ENCODE results near the gene ATP2A1. TPM values are rescaled to one million over a fixed set of nuclear protein-coding genes. Genes with fewer than 3 reads are reported as not detected.

Gene ATP2A1
- polyA plus RNA-seq (2013, experiment 1 of 2), result 2.7 TPM
- polyA plus RNA-seq (2013, experiment 2 of 2), result 2.0 TPM

DNA sequence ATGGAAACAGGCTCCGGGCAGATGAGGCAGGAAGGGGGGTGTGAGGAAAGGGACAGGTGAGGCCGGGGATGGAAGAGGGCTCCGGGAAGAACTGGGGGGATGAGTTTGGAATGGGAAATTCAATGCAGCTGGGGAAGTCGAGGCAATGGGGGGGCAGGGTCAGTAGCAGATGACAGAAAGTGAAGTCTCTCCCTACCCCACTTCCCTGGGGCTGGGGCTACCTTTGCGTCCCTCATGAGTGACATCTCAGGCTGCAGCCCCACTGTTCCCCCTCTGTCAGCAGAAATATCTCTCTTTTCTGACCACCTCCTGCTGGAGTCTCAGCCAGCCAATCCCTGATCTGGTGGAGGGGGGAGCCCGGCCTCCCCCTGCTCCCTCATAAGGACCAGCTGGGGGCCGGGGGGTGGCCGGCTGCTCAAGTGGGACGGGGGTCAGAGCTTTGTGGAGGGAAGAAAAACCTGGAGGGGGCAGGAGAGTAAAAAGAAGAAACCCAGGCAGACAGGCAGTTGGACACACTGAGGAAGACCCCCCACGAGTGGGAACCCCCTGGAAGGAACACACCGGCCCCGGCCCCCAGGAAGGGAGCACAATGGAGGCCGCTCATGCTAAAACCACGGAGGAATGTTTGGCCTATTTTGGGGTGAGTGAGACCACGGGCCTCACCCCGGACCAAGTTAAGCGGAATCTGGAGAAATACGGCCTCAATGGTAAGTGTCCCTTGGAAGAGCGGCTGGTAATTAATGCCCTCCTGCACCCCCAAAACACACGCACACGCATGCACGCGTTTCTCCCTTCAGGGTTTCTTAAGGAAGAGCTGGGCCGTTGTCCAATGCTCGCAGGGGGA lies at the start of gene ATP2A1:
Gene ATP2A1 (plus strand): TSS at position 406 of the 844 bp plus-strand sequence. CDS start 184 bp downstream, at position 590.
- Histone ChIP-seq H3K27ac (ENCODE audit: low read depth, low read length, severe bottlenecking) (no peak within 1 kb of the TSS), H3K36me3 (ENCODE audit: control insufficient read depth, insufficient read depth, low read length) (peaks cover 15% of the 10 kb centered on the region), H3K4me3 (ENCODE audit: extremely low read depth, insufficient read depth, low read length, poor library complexity, severe bottlenecking) (peak within 1 kb of the TSS; percentile 62), H3K4me1 (ENCODE audit: control insufficient read depth, insufficient read depth, low read length, poor library complexity, severe bottlenecking) (peaks cover 19% of the 10 kb centered on the region), H3K9me3 (ENCODE audit: control insufficient read depth, low read length) (no peaks in the 10 kb centered on the region)
- 83 to 84% methylated on average over 18 to 21 of the region's 25 CpGs for WGBS, 2 experiments (ENCODE audit: insufficient coverage in 2 of 2)

DNA sequence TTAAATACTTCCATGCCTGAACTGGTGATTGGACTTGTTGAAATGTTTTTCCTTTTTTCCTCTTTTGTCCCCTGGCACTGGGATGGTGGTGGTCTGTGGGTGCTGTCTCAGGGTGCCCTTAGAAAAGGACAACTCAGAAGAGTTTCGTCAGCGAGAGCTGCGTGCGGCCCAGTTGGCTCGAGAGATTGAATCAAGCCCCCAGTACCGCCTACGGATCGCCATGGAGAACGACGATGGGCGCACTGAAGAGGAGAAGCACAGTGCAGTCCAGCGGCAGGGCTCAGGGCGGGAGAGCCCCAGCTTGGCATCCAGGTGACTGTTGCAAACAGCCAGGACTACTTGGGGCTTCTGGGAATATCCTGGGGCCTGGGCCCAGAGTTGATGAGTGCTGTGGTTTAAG lies 48.5 kb upstream of the ATP2A1 start:
- no peak overlapping the region for H3K4me3 ChIP-seq (ENCODE audit: extremely low read depth, insufficient read depth, low read length, poor library complexity, severe bottlenecking)
- peaks cover 12% of the 10 kb centered on the region for H3K4me1 ChIP-seq (ENCODE audit: control insufficient read depth, insufficient read depth, low read length, poor library complexity, severe bottlenecking)
- WGBS, 2 experiments (ENCODE audit: insufficient coverage in 2 of 2), result 98 to 99% methylated on average over 12 to 13 of the region's 13 CpGs
- no peaks in the 10 kb centered on the region for H3K9me3 ChIP-seq (ENCODE audit: control insufficient read depth, low read length)
- H3K27ac ChIP-seq (ENCODE audit: low read depth, low read length, severe bottlenecking), result no peak overlapping the region
- H3K36me3 ChIP-seq (ENCODE audit: control insufficient read depth, insufficient read depth, low read length), result peaks cover 100% of the 10 kb centered on the region

DNA sequence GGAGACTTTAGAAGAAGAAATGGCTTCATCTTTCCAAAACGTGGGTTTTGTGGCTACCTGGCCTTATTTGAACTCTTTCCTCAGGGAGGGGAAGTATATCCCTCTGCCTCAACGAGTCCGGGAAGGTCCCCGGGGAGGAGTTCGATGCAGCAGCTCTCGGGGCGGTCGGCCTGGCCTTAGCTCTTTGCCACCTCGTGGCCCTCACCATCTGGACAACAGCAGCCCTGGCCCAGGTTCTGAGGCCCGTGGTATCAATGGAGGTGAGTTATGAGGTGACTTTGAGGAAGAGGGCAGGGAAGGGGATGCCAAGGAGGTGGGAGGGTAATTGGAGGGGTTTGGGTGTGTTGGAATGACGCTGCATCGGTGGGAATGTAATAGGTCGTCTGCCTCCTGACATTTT lies 47.8 kb upstream of the ATP2A1 start:
- peaks cover 4% of the 10 kb centered on the region for H3K4me1 ChIP-seq (ENCODE audit: control insufficient read depth, insufficient read depth, low read length, poor library complexity, severe bottlenecking)
- H3K9me3 ChIP-seq (ENCODE audit: control insufficient read depth, low read length), result no peaks in the 10 kb centered on the region
- peaks cover 100% of the 10 kb centered on the region for H3K36me3 ChIP-seq (ENCODE audit: control insufficient read depth, insufficient read depth, low read length)
- H3K27ac ChIP-seq (ENCODE audit: low read depth, low read length, severe bottlenecking), result no peak overlapping the region
- no peak overlapping the region for H3K4me3 ChIP-seq (ENCODE audit: extremely low read depth, insufficient read depth, low read length, poor library complexity, severe bottlenecking)
- 93 to 100% methylated on average over 5 to 9 of the region's 13 CpGs for WGBS, 2 experiments (ENCODE audit: insufficient coverage in 2 of 2)

DNA sequence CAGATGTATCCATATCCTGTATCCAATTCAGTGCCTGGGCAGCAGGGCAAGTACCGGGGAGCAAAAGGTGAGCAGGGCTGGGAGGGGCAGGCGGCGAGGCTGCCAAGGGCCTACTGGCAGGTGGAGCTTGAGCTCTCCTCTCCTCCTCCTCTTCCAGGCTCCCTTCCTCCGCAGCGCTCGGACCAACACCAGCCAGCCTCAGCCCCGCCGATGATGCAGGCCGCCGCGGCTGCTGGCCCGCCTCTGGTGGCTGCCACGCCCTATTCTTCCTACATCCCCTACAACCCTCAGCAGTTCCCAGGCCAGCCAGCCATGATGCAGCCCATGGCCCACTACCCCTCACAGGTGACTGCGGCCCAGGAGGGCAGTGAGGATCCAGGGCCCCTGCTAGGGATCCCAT lies 43.9 kb upstream of the ATP2A1 start:
- H3K4me3 ChIP-seq (ENCODE audit: extremely low read depth, insufficient read depth, low read length, poor library complexity, severe bottlenecking), result no peak overlapping the region
- H3K27ac ChIP-seq (ENCODE audit: low read depth, low read length, severe bottlenecking), result no peak overlapping the region
- peaks cover 97% of the 10 kb centered on the region for H3K36me3 ChIP-seq (ENCODE audit: control insufficient read depth, insufficient read depth, low read length)
- no peaks in the 10 kb centered on the region for H3K9me3 ChIP-seq (ENCODE audit: control insufficient read depth, low read length)
- H3K4me1 ChIP-seq (ENCODE audit: control insufficient read depth, insufficient read depth, low read length, poor library complexity, severe bottlenecking), result no peaks in the 10 kb centered on the region
- WGBS, 2 experiments (ENCODE audit: insufficient coverage in 2 of 2), result 88 to 96% methylated on average over 5 to 10 of the region's 14 CpGs

DNA sequence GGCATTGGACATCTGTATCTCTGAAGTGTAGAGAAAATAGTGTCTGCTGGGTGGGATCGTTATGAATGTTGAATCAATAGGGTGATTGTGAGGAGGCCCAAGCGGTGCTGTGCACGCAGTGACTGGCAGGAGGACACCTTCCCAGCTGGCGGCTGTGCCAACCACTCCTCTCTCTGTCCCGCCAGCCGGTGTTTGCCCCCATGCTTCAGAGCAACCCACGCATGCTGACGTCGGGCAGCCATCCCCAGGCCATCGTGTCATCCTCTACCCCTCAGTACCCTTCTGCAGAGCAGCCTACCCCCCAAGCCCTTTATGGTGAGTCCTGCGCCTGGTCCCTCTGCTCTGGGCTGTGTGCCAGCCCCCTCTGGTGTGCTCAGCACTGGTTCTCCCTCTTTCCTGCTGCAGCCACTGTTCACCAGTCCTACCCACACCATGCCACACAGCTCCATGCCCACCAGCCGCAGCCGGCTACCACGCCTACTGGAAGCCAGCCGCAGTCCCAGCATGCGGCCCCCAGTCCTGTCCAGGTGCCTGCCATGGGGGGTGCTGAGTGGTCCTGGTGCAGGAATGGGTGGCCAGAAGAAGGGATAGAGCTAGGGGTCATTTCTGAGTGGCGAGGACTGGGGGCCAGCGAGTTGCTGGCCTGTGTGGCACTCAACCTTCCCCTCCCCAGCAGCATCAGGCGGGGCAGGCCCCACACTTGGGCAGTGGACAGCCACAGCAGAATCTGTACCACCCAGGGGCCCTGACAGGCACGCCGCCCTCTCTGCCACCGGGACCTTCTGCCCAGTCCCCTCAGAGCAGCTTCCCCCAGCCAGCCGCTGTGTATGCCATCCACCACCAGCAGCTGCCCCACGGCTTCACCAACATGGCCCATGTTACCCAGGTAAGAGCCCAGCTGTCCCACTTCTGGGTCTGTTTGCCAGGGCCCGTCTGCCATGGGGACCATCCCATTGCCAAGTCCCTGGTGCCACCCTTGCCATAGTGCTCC lies 43.1 kb upstream of the ATP2A1 start:
- no peak overlapping the region for H3K27ac ChIP-seq (ENCODE audit: low read depth, low read length, severe bottlenecking)
- peaks cover 92% of the 10 kb centered on the region for H3K36me3 ChIP-seq (ENCODE audit: control insufficient read depth, insufficient read depth, low read length)
- H3K4me1 ChIP-seq (ENCODE audit: control insufficient read depth, insufficient read depth, low read length, poor library complexity, severe bottlenecking), result no peaks in the 10 kb centered on the region
- 95% methylated on average over 17 to 20 of the region's 25 CpGs for WGBS, 2 experiments (ENCODE audit: insufficient coverage in 2 of 2)
- no peak overlapping the region for H3K4me3 ChIP-seq (ENCODE audit: extremely low read depth, insufficient read depth, low read length, poor library complexity, severe bottlenecking)
- H3K9me3 ChIP-seq (ENCODE audit: control insufficient read depth, low read length), result no peaks in the 10 kb centered on the region

DNA sequence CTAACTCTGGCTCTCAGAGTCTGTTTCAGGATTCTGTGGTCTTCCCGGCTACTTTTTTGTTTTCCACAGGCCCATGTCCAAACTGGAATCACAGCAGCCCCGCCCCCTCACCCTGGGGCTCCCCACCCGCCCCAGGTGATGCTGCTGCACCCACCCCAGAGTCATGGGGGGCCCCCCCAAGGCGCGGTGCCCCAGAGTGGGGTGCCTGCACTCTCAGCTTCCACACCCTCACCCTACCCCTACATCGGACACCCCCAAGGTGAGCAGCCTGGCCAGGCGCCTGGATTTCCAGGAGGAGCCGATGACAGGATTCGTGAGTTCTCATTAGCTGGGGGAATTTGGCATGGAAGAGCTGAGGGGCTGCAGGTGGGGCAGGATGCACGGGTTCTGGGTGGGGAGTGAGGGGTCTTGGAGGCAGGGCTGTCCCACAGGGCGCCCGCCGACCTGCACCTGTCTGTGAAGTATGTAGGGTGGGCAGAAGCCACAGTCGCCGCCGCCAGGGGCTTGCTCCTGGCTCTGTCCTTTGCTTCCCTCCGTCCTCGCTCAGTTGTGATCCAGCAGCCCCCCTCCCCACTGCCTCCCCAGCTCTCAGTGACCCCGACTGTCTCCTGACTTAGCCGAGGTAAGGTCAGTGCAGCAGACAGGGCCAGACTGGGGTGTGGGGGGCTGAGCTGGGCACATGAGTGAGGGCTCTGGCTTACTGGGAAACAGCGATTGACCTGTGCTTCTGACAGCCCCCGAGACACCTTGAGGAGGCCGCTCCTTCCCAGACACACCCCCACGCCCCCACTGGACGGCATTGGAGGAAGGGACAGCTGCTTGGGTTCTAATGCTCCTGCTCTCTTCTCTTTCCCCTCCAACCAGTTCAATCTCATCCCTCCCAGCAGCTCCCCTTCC lies 42.2 kb upstream of the ATP2A1 start:
- H3K4me3 ChIP-seq (ENCODE audit: extremely low read depth, insufficient read depth, low read length, poor library complexity, severe bottlenecking), result no peak overlapping the region
- H3K36me3 ChIP-seq (ENCODE audit: control insufficient read depth, insufficient read depth, low read length), result peaks cover 84% of the 10 kb centered on the region
- H3K4me1 ChIP-seq (ENCODE audit: control insufficient read depth, insufficient read depth, low read length, poor library complexity, severe bottlenecking), result no peaks in the 10 kb centered on the region
- no peaks in the 10 kb centered on the region for H3K9me3 ChIP-seq (ENCODE audit: control insufficient read depth, low read length)
- H3K27ac ChIP-seq (ENCODE audit: low read depth, low read length, severe bottlenecking), result no peak overlapping the region
- WGBS, 2 experiments (ENCODE audit: insufficient coverage in 2 of 2), result 96% methylated on average over 10 to 13 of the region's 25 CpGs

DNA sequence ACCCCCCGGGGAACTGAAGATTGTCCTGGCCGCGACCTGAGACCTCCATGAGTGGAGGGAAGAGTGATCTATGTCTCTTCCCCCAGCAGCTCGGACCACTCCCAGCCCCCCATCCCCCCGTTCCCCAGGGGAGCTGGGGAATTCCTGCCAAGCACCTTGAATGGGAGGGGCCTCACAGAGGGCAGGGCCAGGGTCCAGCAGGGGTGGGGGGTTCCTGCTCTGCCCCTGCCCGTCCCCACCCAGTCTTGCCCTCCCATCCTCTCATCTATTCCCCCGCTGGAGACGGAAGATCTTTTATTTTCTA lies 41.6 kb upstream of the ATP2A1 start:
- H3K4me1 ChIP-seq (ENCODE audit: control insufficient read depth, insufficient read depth, low read length, poor library complexity, severe bottlenecking), result no peaks in the 10 kb centered on the region
- no peak overlapping the region for H3K27ac ChIP-seq (ENCODE audit: low read depth, low read length, severe bottlenecking)
- peaks cover 78% of the 10 kb centered on the region for H3K36me3 ChIP-seq (ENCODE audit: control insufficient read depth, insufficient read depth, low read length)
- 100% methylated on average over 2 of the region's 8 CpGs; no CpG with 5 or more reads in 1 of the 2 experiments for WGBS, 2 experiments (ENCODE audit: insufficient coverage in 2 of 2)
- no peaks in the 10 kb centered on the region for H3K9me3 ChIP-seq (ENCODE audit: control insufficient read depth, low read length)
- no peak overlapping the region for H3K4me3 ChIP-seq (ENCODE audit: extremely low read depth, insufficient read depth, low read length, poor library complexity, severe bottlenecking)

DNA sequence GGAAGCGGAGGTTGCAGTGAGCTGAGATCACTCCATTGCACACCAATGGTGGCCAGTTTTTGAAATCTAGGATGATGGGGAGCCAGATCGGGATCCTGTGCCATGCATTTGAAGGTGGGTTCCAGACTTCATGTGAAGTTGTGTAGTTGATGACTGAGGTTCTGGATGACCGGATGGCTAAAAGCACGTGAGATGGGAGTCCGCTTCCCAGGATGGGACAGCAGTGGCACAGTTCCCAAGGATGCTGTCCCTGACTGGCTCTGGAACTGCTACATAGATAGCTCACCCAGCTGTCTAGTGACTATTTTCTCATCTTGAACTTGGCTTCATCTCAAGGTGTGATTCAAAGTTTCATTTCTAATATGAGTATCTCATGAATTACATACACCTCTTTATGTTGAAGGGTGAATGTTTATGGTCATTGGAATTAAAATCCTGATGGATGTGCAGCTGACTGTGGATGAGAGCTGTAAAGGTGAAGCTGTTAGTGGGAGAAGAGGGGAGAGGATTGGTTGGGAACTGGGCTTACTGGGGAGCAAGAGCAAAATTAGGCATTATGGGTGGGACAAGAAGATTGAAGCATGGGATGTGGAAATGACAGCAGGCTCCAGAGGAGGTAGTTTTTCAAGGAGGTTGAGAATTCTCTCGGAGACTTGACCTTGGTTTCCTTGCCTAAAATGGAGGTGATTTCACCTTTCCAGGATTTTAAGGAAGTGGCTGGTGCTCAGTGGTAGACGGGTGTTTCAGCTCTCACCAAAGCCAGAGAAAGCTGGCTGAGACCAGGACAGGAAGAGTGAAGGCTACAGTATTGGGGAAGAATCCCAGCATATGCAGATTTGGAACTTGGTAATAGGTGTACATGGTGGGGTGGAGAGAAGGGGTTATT lies 40.4 kb upstream of the ATP2A1 start:
- H3K4me3 ChIP-seq (ENCODE audit: extremely low read depth, insufficient read depth, low read length, poor library complexity, severe bottlenecking), result no peak overlapping the region
- peaks cover 77% of the 10 kb centered on the region for H3K36me3 ChIP-seq (ENCODE audit: control insufficient read depth, insufficient read depth, low read length)
- no peak overlapping the region for H3K27ac ChIP-seq (ENCODE audit: low read depth, low read length, severe bottlenecking)
- no peaks in the 10 kb centered on the region for H3K9me3 ChIP-seq (ENCODE audit: control insufficient read depth, low read length)
- WGBS, 2 experiments (ENCODE audit: insufficient coverage in 2 of 2), result 98 to 99% methylated on average over 6 to 7 of the region's 7 CpGs
- no peaks in the 10 kb centered on the region for H3K4me1 ChIP-seq (ENCODE audit: control insufficient read depth, insufficient read depth, low read length, poor library complexity, severe bottlenecking)

DNA sequence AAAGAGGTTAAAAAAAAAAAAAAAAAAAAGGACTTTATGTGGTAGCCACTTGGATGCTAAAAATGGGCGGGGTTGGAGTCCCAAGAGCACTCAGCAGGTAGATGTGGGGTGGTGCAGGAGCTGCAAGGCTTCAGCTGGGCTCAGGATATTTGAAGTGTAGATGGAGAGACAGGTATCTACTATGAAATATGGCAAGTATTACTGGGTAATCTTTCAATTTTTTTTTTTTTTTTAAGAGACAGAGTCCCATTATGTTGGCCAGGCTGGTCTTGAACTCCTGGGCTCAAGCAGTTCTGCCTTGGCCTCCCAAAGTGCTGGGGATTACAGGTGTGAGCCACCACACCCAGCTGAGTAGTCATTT lies 39.8 kb upstream of the ATP2A1 start:
- H3K36me3 ChIP-seq (ENCODE audit: control insufficient read depth, insufficient read depth, low read length), result peaks cover 77% of the 10 kb centered on the region
- WGBS, 2 experiments (ENCODE audit: insufficient coverage in 2 of 2), result 100% methylated on average over 1 of the region's 1 CpG

More for the DNA sequence above, 39.8 kb upstream of the ATP2A1 start:
- Histone ChIP-seq H3K4me3 (ENCODE audit: extremely low read depth, insufficient read depth, low read length, poor library complexity, severe bottlenecking) (no peak overlapping the region), H3K9me3 (ENCODE audit: control insufficient read depth, low read length) (no peaks in the 10 kb centered on the region), H3K4me1 (ENCODE audit: control insufficient read depth, insufficient read depth, low read length, poor library complexity, severe bottlenecking) (no peaks in the 10 kb centered on the region), H3K27ac (ENCODE audit: low read depth, low read length, severe bottlenecking) (no peak overlapping the region)

All from mesodermal cell (in vitro differentiated cells).